GM19395 (cell line): Measurements from ENCODE around the gene RPRML.
"Not testable (repeated sequence)": the region's sequence is repeated elsewhere in the genome, so short reads cannot be mapped to it uniquely, and the experiment has no call there.

ENCODE experiments used
- ATAC-seq: cut with Tn5 transposase; IDR thresholded peaks from one replicate; pipeline ENCODE4 v1.9.1; 2021; ENCODE audit warnings: mild to moderate bottlenecking, moderate library complexity; ENCODE audit not compliant: unreplicated experiment

Gene RPRML

DNA sequence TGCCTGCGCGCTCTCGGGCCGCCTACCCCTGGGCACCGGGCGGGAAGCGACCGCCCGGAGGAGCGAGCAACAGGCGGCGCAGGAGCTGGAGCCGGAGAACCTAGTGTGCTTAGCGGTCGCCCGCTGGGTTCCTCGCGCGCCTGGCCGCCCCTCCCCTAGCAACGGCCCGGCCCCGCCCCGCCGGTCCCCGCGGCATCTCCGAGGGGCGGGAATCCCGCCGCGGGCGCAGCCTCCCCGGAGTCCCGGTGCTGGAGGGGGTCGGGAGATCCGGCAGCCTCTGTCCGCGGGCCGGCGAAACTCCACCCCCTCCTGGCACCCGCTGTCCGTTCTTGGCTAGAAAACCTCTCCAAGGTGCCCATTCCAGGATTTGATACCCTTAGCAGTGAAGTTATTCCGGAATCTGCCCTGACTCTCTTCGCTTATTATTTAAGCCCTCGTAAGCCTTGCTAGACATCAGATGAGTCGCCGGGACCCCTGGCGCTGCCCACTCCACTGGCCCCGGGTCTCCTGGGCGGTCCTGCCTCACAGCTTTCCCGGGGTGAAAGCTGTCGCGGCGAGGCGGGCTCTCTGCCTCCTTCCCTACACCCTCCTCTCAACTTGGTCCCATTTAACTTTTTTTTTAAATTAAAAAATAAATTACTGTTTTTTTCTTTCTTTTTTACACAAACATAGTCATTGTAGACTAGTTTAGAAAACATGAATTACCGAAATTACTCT is at the start of gene RPRML:
Gene RPRML (minus strand): TSS at position 107 of the 717 bp plus-strand sequence. CDS start 246 bp downstream, outside the sequence.
- ATAC-seq, result no peak

DNA sequence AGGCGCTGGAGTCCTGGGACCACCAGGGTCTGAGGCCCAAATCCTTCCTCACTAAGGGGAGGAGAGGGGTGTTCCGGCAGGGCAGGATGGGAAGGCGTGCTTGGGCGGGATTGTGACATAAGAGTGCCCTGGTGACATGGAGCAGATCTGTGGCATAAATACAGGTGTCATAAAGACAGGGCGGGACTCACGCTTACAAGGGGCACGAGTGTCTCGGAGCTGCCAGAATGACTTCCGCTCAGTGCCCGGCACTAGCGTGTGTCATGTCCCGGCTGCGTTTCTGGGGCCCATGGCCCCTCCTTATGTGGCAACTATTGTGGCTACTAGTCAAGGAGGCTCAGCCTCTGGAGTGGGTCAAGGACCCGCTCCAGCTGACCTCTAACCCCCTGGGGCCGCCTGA is 37.9 kb upstream of the RPRML start:
- ATAC-seq, result not testable (repeated sequence)

DNA sequence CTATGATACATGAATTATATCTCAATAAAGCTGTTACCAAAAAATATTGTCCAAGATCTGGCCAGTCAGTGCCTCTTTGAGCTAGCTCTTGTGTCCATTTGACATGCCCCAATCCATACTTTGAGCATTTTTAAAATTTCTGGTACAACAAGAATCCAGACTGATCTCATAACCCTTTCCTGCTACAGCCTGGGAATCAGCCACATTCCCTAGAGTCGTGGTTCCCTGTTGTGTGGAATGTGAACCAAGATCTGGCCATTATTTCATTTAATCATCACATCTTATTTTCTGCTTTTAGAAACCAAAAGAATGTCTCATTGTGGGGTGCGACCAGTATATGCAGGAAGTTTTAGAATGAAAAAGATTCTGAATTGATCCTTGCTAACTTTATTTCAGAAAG is 34.3 kb upstream of the RPRML start:
- ATAC-seq, result no peak

DNA sequence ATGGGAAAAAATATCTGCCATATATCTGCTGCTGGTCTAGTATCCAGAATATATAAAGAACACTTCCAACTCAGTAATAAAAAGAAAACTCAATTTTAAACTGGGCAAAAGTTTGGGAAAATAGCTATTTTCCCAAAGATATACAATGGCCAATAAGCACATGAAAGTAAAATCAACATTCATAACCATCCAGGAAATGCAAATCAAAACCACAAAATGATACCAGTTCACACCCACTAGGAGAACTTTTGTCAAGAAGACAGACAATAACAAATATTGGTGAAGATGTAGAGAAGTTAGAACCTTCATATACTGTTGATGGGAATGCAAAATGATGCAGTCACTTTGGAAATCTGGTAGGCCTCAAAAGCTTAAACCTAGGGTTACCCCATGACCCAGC is 33.4 kb upstream of the RPRML start:
- ATAC-seq, result no peak

DNA sequence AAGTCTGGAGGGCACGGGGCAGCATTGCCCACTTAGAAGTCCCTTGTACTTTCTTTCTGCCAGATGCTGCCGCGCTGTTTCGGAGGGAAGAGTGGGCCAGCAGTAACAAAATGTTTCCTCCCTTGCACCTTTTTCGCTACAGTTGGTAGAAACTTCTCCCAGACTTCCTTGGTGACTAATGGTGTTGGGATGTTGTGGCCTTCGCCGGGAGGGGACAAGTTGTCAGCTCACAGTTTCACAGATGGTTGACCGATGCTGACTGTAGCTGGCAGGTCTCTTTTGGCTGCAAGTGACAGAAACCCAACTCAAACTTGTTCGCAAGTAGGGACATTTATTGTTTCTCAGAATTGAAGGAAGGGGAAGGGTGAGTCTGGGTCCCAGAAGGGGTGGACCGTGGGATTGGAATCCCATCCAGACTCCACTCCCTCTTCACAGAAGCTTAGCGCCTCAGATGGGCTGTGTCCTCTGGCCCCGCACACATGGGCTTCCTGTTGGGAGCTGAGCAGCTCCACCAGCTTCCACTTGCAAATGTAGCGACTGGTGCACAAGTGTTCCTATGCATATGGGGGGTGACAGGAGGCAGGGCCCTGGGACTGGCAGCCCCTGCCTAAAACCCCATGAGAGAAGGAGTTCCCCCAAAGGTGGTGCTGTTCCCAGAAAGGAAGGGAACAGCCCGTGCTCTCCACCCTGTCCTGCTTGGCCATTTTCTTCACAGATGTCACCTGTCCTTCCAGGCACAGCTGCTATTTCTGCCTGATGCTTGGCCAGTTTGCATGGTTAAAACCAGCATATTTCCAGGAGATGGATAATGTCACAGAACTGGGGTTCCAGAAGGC is 30.9 kb upstream of the RPRML start:
- ATAC-seq, result no peak

DNA sequence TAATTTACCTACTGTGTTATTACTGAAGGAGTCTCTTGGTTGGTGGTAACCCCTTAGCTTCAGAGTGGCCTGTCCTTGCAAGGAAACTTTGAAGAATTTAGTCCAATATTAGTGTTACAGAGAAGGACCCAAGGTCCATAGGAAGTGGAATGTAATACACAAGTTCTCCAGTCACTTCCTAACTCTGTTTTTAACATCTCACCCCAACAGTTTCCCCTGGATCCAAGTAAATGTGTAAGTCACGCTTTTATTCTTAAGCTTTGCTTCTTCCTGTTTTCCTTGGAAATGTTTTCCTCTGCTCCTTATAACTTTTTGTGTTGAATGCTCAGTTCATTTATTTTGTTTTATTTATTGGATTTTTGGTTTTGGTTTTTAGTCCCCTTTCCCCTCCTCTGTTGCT is 25.9 kb upstream of the RPRML start:
- ATAC-seq, result no peak

DNA sequence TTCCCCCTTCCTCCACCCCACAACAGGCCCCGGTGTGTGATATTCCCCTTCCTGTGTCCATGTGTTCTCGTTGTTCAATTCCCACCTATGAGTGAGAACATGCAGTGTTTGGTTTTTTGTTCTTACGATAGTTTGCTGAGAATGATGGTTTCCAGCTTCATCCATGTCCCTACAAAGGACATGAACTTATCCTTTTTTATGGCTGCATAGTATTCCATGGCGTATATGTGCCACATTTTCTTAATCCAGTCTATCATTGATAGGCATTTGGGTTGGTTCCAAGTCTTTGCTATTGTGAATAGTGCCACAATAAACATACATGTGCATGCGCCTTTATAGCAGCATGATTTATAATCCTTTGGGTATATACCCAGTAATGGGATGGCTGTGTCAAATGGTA is 24.8 kb upstream of the RPRML start:
- ATAC-seq, result not testable (repeated sequence)

DNA sequence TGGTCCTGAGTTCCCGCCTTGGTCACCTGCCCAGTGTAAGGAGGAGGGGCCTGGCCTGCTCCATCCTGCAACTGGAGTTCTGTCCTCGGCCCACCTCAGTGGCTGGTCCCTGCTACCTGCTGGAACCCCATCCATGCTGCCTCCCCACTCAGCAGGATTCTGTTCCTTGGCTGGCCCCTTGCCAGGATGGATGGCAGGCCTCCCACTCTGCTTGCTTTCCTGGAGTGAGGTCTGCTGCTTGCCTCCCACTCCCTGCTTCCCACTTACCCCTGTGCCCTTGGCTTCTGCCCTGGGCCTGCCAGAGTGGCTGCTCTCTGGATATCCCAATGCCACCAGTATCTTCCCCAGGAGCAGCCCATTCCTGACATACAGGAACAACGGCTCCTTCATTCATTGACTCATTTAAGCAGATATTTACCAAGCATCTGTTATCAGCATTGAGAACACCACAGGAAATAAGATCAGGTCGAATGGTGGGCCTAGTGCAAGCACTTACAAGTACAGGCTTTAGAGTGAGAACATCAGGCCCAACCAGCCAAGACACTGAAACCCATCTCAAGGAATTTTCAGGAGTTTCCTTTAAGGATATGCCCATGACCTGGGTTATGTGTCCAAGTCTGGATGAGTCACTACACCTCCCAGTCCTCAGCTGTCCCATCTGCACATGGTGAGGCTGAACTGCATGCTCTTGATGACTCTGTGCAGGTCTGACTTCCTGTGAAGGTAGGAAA is 17.0 kb upstream of the RPRML start:
- ATAC-seq, result no peak

DNA sequence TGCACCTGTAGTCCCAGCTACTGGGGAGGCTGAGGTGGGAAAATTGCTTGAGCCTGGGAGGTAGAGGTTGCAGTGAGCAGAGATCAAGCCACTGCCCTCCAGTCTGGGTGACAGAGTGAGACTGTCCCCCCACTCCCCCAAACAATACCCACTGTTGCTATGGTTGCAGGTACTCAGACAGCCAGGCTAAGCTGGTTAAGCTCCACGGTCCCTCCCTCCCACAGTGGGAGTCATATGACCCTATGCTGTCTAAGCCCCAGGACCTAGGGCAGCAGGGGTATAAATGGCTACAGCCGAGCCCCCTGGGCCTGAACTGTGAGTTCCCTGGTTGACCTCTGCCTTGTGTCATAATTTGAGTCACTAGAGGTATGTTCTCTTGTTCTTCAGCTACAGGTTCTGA is 15.9 kb upstream of the RPRML start:
- ATAC-seq, result no peak

DNA sequence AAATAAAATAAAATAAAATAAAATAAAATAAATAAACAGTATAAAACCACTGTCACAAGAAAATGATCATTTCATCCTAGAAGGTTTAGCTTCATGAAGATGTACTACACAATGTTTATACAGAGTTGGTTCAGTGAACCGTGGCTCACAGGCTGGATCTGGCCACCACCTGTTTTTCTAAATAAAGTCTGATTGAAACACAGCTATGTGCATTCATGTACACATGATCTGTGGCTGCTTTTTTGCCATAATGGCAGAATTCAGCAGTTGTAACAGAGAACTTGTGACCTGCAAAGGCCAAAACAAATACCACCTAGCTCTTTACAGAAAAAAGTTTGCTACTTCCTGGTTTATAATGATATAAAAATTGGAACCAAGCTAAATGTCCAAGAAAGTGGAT is 12.6 kb upstream of the RPRML start:
- no peak for ATAC-seq

DNA sequence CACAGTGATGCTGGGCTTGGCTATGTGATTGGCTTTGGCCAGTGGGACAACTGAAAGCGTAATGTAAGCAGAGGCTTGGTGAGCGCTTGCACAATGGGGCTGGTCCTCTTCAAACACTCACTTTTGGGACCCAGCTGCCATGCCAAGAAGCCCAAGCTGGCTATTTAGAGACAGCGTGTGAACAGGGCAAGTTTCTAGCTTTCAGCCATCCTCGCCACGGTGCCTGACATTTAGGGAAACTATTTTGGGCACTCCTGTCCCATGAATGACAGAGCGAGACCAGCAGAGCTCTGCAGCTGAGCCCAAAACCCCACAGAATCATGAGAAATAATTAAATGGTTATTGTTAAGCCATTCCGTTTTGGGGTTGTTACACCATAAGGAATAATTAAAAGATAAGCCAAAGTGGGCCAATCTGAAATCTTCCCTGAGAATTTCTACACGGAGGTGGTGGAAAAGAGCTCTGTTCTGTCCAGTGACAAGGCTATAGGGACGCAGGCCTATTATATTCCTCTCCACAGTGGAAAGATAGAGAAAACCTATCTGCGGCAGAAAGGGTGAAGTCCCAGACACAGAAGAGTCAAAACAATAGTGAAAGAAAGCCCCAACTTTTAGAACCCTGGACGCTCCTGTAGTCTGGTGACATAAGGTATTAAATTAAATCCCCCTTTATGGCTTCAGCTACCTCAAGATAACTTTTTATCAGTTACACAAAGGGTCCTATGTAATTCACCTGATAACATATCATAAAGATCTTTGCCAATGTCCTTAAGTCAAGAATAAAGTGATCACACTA is 10.8 kb upstream of the RPRML start:
- no peak for ATAC-seq

DNA sequence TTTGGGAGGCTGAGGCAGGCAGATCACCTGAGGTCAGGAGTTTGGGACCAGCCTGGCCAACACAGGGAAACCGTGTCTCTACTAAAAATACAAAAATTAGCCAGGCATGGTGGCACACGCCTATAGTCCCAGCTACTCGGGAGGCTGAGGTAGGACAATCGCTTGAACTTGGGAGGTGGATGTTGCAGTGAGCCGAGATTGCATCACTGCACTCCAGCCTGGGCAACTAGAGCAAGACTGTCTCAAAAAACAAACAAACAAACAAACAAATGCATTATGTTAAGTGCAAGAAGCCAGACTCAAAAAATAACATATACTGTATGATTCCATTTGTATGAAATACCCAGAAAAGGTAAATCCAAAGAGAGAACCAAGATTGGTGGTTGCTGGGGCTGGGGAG is 8.9 kb upstream of the RPRML start:
- not testable (repeated sequence) for ATAC-seq

DNA sequence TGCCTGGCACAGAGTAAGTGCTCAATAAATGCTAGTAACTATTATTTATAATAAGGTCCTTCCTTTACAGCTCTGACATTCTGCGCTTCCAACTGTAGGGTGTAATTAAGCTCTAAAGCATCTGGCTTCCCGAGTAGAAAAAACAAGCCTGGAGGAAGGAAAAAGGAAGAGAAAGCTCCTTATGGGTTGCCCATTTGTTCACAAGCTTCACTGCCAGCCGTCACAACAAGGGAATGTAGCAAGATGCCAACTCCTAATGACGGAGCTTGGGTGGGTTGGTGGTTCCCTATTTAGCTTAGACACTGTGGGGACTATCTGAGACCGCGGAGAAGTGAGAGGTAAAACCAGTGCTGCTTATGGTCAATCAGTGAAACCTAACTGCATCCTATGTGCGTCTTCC is 7.3 kb upstream of the RPRML start:
- no peak for ATAC-seq

DNA sequence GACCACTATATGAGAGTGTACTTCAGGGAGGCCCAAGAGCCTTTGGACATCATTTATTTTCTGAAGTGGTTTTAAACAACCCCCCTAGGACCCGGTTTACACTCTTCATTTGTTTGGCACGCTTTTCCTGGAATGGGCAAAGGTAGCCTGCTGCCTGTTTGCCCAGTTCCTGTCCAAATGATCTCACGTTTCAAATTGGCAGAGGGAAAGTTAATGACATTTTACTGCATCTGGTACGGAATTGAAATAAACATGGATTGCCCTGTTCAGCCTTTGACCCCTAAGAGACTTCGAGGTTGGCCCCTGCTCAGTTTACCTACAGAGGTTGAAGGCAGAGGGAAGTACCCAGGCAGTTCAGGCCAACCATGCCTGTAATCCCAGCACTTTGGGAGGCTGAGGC is 5.8 kb upstream of the RPRML start:
- ATAC-seq, result no peak

DNA sequence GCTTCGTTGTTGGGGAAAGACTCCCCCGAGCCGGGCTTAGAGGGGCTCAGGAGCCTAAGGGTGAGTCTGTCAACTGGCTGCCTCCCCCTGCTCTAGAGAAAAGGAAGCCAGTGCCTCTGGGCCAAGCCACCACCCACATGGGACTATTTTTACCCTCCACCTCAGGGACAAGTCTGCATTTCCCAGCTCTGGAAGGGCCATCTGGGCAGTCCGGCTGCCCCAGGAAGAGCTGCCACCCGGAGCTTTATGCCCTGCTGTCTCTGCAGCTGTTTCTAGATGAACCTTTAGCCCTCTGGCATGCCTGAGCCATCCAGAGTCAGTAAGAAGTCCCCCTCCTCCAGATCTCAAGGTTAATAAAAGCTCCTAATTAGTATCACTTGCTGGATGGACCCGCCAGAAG is 5.3 kb upstream of the RPRML start:
- ATAC-seq, result no peak

DNA sequence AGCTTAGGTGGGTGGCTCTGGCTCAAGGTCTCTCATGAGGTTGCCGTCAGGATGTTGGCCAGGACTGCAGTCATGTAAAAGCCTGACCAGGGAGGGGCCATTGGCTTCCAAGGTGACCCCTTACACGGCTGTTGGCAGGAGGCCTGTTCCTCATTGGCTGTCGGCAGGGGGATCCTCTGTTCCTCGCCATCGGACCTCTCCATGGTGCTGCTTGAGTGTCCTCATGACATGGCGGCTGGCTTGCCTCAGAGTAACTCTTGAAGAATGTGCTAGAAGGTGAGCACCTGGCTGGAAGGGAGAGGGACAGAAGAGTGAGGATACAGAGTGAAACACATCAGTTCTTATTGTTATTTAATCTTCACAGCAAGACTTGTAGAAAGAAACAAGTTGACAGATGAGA is 4.7 kb upstream of the RPRML start:
- ATAC-seq, result no peak

DNA sequence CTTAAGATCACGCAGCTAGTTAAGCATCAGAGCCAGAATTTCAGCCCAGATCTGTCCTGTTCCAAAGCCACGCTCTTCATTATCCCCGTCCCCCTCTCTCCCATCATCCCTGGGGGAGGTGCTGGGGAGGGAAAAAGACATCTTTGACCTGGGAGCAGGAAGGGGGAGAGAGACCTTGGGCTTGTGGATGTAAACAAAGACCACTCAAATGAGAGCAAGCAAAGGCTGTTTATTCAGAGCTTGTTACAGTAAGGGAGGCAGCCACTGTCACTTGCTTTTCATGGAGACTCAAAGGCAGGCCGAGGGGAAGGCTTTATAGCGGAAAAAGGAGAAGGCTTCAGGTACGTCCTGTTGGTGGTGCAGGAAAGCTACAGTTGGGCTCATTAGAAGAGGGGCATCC is 3.5 kb upstream of the RPRML start:
- ATAC-seq, result no peak

DNA sequence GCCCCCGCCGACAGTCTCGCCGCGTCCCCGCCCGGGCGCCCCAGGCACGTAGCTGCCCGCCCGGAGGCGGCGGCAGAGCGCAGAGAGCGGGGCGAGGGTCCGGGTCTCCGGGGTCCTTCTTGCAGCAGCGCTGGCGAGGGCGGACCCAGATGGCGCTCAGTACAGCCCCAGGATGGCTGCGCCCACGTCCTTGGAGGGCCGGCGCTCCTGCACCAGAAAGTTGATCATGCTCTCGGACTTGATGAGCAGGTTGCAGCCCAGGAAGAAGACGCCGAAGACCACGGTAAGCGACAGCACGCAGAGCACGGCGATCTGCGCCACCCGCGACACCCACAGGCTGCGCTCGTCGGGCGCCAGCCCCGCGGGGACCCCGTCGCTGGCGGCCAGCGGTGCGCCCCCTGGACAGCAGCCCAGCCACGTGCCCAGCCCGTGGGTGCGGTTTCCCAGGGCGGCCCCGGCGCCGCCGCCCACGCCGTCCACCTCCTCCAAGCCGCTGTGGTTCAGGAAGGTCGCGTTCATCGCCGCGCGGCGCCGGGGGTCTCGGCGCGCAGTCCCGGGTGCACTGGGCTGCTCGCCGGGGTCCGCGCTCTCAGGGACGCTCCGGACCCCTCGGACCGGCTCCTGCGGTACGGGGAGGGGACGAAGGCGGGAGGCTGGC is 435 bp downstream of the RPRML start:
- no peak for ATAC-seq

DNA sequence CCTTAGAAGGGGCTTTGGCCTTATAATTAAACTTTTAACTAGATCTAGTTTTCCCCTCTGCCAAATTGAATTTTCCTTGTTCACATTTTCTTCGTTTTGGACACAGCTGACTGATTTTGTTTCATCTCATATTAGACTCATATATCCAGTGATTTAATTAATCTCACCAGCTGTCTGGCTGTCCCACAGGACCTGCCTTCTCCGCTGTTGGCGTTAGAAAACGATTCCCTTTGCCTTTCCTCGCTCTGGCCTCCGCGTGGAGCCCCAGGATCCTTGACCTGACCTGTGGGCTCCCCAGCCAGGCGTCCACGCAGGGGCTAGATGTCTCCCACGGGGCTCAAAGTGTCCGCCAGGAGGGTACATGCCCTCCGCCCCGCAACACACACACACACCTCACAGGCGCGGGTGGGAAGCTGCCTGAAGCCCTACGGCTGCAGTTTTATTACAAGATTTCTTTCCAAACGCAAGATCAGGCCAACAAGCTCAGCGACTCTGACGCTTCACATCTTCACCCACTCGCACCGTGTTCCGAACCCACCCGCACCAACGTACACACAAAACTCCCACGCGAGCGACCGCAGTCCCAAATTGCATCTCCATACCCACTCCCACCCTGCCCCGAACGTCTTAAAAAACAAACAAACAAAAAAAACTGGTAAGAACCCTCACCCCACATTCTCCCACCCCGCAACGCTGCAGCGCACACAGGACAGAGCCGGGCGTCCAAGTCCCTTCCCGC is 1.1 kb downstream of the RPRML start:
- ATAC-seq, result no peak

DNA sequence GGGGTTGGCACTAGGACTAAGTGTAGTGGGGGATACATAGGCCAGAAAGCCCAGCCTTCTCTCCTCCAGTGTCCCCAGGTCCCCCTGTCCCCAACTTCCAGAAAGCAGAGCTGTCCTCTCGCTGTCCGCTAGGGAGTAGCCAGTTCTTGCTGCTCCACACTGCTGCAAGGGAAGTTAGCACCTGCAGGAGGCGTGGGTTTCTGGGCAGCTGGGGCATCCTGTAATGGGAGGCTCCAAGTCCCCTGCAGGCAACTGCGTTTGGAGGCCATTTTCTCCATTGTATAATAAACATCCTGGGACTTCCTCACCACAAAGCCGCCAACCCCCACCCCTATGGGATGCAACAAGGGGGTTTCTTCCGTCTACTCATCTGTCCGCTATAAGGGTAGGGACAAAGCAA is 1.7 kb downstream of the RPRML start:
- ATAC-seq, result no peak
